Parathyroid adenoma (tissue), 2 donors: ENCODE results near the gene NGEF.

ENCODE experiments used
- H2AFZ ChIP-seq: fragments of 300-600 bp; sonication (generic); one replicate; pipeline ENCODE4 v1.7.0; 2017; ENCODE audit warnings: antibody characterized with exemption, mild to moderate bottlenecking
- H3K27ac ChIP-seq: fragments of 300-600 bp; sonication (generic); one replicate; pipeline ENCODE4 v1.7.0; 2017
- H3K27me3 ChIP-seq: fragments of 300-600 bp; sonication (generic); one replicate; pipeline ENCODE4 v1.7.0; 2017; ENCODE audit warnings: low read length; ENCODE audit not compliant: control insufficient read depth, insufficient read depth
- H3K36me3 ChIP-seq: fragments of 300-600 bp; sonication (generic); one replicate; pipeline ENCODE4 v1.7.0; 2017; ENCODE audit warnings: low read length; ENCODE audit not compliant: control insufficient read depth, insufficient read depth
- H3K4me1 ChIP-seq: fragments of 300-600 bp; sonication (generic); one replicate; pipeline ENCODE4 v1.7.0; 2017; ENCODE audit warnings: control low read depth
- H3K4me2 ChIP-seq: fragments of 300-600 bp; sonication (generic); one replicate; pipeline ENCODE4 v1.7.0; 2017; ENCODE audit warnings: low read length
- H3K4me3 ChIP-seq: fragments of 300-600 bp; sonication (generic); one replicate; pipeline ENCODE4 v1.7.0; 2017; ENCODE audit warnings: low read depth, low read length
- H3K79me2 ChIP-seq: fragments of 300-600 bp; sonication (generic); one replicate; pipeline ENCODE4 v1.7.0; 2017; ENCODE audit warnings: control low read depth
- H3K9ac ChIP-seq: fragments of 300-600 bp; sonication (generic); one replicate; pipeline ENCODE4 v1.7.0; 2017; ENCODE audit warnings: mild to moderate bottlenecking
- H3K9me3 ChIP-seq: fragments of 300-600 bp; sonication (generic); one replicate; pipeline ENCODE4 v1.7.0; 2017; ENCODE audit warnings: low read length; ENCODE audit not compliant: control insufficient read depth
- TF ChIP-seq, protein P1 (sequence below): fragments of 300-600 bp; sonication (generic); IDR thresholded peaks from one replicate; pipeline ENCODE4 v1.7.0; 2017; ENCODE audit warnings: antibody characterized with exemption, mild to moderate bottlenecking
- donor health status: primary hyperparathyroidism.

Gene NGEF

DNA sequence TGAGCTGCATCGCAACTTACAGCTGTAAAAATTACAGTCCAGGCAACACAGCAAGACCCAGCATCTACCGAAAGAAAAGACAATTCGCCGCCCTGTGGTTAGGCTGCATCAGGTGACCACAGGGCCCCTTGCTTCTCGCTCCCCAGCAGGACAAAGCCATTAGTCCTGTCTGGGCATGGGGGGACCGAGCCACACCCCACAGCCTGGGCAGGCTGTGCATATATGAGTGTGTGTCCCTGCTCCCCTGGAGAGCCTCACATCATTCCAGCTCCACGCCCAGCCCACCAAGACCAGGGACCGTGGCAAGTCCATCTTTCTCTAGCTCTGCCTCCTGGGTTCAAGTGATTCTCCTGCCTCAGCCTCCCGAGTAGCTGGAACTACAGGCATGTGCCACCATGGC, 109.1 kb downstream of the NGEF start:
- TF ChIP-seq, protein P1, sequence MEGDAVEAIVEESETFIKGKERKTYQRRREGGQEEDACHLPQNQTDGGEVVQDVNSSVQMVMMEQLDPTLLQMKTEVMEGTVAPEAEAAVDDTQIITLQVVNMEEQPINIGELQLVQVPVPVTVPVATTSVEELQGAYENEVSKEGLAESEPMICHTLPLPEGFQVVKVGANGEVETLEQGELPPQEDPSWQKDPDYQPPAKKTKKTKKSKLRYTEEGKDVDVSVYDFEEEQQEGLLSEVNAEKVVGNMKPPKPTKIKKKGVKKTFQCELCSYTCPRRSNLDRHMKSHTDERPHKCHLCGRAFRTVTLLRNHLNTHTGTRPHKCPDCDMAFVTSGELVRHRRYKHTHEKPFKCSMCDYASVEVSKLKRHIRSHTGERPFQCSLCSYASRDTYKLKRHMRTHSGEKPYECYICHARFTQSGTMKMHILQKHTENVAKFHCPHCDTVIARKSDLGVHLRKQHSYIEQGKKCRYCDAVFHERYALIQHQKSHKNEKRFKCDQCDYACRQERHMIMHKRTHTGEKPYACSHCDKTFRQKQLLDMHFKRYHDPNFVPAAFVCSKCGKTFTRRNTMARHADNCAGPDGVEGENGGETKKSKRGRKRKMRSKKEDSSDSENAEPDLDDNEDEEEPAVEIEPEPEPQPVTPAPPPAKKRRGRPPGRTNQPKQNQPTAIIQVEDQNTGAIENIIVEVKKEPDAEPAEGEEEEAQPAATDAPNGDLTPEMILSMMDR = no peak
- Histone ChIP-seq H3K9ac (no peak overlapping the region), H3K4me1 (no peaks in the 10 kb centered on the region), H3K4me3 (no peak overlapping the region), H3K79me2 (no peaks in the 10 kb centered on the region), H3K4me2 (no peak overlapping the region), H3K9me3 (no peaks in the 10 kb centered on the region), H3K27ac (no peak overlapping the region), H2AFZ (no peak overlapping the region), H3K36me3 (no peaks in the 10 kb centered on the region), H3K27me3 (no peaks in the 10 kb centered on the region)

DNA sequence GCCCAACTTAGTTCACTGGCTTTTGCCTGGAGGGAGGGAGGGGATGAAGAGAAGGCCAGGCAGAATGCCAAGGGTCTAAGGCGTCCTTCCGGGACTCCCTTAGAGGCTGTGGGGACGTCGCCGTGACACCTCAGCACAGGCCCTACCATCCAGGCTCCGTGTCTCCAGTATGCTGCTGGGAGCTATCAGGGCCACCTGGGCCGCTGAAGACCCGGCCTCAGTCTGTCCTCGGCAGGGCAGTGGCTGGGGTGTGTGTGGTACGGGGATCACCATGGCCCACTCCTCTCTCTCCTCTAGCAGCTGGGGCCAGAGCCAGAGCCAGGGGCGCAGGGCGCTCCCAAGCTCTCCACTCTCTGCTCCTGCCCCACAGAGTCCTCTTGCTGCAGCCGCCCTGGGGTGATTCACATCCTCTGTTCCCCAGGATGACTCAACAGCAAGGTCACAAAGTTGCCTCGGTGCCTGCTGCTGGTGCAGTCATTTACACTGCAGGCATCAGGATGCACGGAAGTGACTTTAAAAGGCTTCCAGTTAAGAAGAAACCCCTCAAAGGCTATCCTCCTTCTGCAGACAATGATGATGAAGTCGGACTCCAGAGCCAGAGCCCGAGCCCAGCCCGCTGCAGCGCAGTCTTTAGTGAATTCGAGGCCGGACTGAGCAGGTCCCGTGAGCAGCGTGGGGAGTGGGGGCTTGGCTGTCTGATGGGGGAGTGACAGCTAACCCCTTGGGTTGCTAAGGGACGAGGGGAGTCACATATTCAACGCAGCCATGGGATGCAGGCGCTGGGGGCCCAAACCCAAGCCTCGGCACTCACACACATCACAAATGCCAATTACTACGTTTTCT, 111.1 kb downstream of the NGEF start:
- Histone ChIP-seq H3K36me3 (no peaks in the 10 kb centered on the region), H3K4me2 (no peak overlapping the region), H2AFZ (no peak overlapping the region), H3K9ac (no peak overlapping the region), H3K4me3 (no peak overlapping the region), H3K9me3 (no peaks in the 10 kb centered on the region), H3K79me2 (no peaks in the 10 kb centered on the region), H3K27ac (no peak overlapping the region), H3K27me3 (no peaks in the 10 kb centered on the region), H3K4me1 (no peaks in the 10 kb centered on the region)
- TF ChIP-seq, protein P1 = no peak

DNA sequence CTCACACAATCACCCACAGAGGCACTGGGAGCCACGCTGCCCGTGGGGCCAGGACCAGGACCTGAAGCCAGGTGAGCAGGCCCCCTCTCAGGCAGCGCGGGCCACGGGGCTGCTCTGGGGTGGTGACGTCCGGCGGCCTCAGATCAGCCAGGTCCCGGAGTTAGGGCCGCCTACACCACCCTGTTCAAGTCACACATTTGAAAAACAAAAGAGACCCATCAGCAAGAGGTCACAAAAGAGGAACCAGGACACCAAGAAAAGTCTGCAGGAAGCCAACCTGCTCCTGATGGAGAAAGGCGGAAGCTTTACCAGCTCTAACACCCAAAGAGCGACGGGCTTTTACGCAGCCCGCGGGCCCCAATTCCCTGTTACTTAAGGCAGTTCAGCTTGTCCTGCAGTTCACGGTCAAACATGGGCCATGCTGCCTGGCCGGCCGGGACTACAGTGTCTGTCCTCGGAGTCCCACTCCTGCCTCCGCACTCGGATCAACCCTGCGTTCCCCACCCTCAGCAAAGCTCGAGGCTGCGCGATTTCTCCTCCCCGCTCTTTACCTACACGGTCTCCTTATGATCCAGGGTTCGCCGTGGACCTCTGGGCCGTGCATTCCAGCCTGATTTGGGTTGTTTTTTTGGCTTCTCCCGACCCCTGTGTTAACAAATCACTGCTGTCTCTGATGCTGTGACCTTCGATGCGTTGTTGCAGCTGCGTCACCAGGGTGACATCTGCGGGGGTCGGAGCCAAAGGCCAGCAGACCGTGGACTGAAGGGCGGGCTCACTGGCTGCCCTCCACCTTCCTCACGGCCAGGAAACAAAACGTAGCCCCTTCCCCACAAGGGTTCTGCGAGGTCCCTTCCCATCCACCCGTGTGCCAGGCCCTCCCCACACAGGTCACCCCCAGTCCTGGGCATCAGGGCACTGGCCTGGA, 112.0 kb downstream of the NGEF start:
- H3K36me3 ChIP-seq = no peaks in the 10 kb centered on the region
- H3K4me2 ChIP-seq = no peak overlapping the region
- no peak overlapping the region for H3K27ac ChIP-seq
- no peaks in the 10 kb centered on the region for H3K4me1 ChIP-seq
- H3K9ac ChIP-seq = no peak overlapping the region
- no peaks in the 10 kb centered on the region for H3K79me2 ChIP-seq
- no peak overlapping the region for H3K4me3 ChIP-seq
- TF ChIP-seq, protein P1 = no peak
- H3K27me3 ChIP-seq = no peaks in the 10 kb centered on the region
- no peak overlapping the region for H2AFZ ChIP-seq
- no peaks in the 10 kb centered on the region for H3K9me3 ChIP-seq

DNA sequence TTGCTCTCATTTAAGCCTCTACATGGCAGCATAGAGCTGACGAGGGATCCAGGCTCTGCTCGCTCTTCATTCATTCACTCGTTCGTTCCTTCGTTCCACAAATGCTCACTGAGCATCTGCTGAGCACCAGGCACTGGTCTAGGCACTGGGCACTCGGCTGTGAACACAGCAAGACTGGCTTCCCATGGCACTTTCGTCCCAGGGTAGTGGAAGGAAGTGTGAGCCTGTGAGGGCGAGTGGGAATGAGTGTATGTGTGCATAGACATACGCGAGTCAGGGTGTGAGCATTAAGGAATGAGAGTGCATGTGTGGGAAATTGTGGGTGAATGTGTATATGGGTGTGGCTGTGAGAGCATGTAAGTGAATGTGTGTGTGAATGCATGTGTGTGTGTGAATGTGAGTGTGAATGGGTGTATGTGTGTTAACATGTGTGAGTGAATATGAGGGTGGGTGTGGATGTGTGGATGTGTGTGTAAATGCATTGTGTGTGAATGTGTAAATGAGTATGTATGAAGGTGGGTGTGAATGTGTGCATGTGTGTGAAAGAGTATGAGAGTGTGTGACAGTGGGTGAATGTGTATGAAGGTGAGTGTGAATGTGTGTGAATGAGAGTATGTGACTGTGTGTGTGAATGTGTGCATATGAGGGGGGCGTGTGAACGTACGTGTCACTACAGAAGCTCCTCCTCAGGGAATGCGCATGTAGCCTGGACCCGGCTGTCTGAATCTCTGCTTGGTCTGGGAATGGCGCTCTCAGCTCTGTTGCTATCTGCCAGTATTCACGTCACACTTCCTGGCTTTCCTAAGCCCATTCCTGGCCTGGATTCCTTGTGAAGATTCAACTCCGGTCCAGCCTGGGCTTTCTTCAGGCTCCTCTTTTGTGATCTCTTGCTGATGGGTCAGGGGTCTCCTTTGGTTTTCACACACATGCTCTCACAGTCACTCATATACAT, 114.2 kb downstream of the NGEF start:
- Histone ChIP-seq H3K9ac (no peak overlapping the region), H3K4me3 (no peak overlapping the region), H3K36me3 (no peaks in the 10 kb centered on the region), H3K4me1 (no peaks in the 10 kb centered on the region), H3K4me2 (no peak overlapping the region), H3K79me2 (no peaks in the 10 kb centered on the region), H2AFZ (no peak overlapping the region), H3K9me3 (no peaks in the 10 kb centered on the region), H3K27me3 (no peaks in the 10 kb centered on the region), H3K27ac (no peak overlapping the region)
- TF ChIP-seq, protein P1 = no peak
